Fibroblast of gingiva (primary cell): ENCODE data around the gene NOSTRIN.
"Not testable (repeated sequence)": the region's sequence is repeated elsewhere in the genome, so short reads cannot be mapped to it uniquely, and the experiment has no call there.

Experiments used
- DNase-seq: peaks from one replicate; pipeline ENCODE4 v3.0.0-alpha.2; 2011; ENCODE audit warnings: low read depth

The NOSTRIN gene

GRCh38 chr2:168790226-168790902 lies 12.1 kb upstream of the NOSTRIN start:
- no peak for DNase-seq

DNA sequence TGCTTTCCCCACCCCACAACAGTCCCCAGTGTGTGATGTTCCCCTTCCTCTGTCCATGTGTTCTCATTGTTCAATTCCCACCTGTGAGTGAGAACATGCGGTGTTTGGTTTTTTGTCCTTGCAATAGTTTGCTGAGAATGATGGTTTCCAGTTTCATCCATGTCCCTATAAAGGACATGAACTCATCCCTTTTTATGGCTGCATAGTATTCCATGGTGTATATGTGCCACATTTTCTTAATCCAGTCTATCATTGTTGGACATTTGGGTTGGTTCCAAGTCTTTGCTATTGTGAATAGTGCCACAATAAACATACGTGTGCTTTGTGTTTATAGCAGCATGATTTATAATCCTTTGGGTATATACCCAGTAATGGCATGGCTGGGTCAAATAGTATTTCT lies 11.3 kb upstream of the NOSTRIN start:
- not testable (repeated sequence) for DNase-seq

- DNase-seq: peak; percentile 19
Measured at GRCh38 chr2:168793596-168793995, 8.8 kb upstream of the NOSTRIN start.

DNA sequence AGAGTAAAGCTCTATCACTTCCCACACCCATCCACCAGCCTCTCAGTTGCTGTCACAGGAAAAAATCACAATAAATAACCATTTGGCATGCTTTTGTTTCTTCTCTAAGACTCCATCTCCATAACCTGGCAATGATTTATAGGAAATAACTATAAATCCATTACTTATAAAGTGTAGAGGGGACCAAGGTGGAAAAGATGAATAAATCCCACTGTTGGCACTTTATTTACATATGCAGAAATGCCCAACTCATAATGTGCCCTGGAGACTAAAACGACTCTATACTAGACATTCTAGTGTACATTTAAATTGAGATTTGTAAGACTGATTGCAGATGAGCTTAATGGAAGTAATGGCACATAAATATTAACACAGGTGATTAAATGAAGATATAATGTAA lies 7.5 kb upstream of the NOSTRIN start:
- DNase-seq: no peak

DNA sequence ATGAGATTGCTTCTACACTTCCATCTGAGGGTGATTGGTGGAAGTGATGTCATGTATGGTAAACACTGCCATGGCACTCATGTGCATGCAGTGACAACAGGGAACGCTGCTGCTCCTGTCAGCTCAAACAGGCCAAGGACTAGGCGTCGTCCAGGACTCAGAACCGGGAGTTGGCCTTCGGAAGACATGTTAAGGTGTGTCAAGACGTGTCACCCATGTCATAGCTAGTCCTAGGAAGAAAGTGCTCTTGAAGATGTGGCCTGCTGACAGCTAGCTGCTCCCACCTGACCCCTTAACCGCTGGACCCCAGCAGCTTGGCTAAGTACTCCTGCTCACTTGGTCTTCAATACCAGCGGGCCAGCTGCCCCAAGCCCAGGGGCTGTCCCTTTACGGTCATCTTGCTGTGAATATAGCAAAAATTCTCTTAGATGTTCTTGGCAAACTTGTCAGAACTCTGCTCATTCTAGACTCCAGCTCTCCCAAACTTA lies 6.3 kb upstream of the NOSTRIN start:
- no peak for DNase-seq

GRCh38 chr2:168796583-168797285 lies 5.7 kb upstream of the NOSTRIN start:
- no peak for DNase-seq

- DNase-seq: no peak
Measured at GRCh38 chr2:168797286-168797655, 5.2 kb upstream of the NOSTRIN start.

DNA sequence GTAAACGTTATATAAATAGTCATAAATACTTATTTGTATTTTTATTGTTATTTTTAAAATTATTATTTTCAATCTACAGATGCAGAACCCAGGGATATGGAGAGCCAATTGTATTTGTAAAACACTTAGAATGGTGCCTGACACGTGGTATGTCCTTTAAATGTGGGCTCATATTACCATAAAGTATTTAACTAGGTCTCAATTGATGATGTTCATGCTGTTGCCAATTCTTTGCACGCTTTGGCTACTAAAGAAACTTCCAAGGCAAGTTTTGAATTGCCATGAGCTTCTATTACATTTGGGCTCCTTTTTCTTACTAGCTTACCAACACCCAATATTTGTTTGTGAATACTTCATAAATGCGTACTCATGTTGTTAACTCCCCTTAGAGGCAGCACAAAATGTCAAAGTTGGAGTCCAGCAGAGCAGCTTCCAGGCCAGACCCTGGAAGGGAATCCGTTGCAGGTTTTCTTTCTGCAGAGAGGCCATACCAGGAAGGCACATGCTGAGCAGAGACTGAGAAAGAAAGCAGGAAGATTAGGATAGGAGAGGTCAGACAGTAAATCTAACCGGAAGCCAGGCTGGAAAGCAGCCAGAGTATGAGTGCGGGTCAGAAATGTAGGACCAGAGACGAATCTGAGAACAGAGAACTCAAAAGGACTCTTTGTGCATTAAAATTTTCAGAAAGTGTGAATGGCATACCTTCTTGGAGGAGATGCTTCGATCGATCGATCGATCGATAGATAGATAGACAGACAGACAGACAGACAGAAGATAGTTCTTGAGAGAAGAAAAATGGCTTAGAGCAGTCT lies 4.2 kb upstream of the NOSTRIN start:
- peak; percentile 8 for DNase-seq

- no peak for DNase-seq
Measured at GRCh38 chr2:168798888-168799410, 3.5 kb upstream of the NOSTRIN start.

GRCh38 chr2:168801471-168801870 lies 966 bp upstream of the NOSTRIN start:
- DNase-seq: no peak

DNA sequence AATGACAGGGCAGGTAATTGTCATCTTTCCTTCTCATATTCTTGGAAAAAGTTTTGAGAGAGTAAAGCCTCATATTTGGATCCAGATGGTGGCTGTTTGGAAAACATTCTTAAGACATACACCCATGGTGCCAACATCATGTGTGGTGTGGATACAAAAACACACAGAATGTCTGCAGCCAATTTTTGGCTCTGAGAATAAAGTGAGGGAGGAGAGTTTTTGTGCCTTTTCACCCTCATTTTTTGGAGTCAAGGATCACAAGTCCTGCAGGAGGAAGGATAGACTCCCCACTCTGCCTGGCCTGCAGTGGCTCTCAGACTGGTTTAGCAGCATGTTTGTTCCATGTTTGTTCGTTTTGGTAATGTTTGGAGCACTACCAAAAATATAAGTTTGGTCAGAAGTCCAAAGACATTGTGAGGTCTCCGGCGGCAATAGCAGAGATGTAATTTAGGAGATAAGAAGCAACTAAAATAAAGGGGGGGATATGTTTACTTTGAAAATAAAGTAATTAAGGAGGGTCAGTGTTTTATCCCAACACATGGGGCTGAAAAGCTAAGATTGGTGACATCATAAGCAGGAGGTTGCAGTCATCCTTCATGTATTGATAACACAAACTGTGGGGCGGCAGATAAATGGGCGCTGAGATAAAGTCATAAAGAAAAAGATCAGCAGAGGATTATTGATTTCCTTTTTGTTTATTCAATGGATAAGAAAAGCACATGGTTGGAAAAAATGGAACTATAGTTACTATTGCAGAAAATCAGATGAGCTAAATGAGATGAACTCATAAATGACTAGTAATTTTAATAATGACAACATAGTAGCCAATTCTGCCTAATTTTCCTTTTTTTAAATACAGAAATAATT lies 655 bp downstream of the NOSTRIN start:
- DNase-seq: no peak

GRCh38 chr2:168804214-168804613 lies 1.8 kb downstream of the NOSTRIN start:
- DNase-seq: no peak

DNA sequence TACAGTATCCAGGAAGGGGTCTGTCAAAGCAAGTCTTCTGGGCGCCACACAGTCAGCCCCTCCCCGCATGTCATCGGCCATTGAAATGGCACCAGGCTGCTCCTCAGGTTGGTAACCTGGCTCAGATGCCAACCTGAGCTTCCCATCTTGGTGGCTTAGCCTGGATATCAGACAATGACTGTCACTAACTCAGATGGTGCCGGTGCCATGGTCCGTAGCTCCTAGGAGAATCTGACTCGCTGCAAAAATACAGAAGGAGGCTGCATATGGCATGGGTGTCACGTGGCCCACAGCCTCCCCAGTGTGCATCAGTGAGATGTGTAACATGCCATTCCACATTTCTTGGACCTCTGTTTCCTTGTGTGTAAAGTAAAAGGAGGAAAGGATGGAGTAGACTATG lies 3.2 kb downstream of the NOSTRIN start:
- DNase-seq: no peak

DNA sequence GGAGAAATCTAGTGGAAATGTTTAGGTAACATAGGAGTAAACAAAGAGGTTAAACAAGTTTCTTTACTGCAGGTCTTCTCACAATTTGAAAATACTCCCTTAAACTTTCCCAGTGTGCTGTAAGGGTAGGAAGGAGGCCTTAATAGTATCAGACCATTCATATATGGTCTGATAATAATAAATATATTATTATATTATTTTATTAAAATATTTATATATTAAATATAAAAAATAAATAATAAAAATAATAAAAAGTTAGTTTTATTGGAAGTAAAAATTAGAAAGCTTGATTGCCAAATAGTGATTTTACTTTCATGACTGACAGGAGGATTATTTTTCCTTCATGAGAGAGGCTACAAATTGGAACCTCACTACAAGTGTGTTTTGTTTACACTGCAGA lies 7.1 kb downstream of the NOSTRIN start:
- no peak for DNase-seq

GRCh38 chr2:168810235-168810634 lies 7.8 kb downstream of the NOSTRIN start:
- no peak for DNase-seq

DNA sequence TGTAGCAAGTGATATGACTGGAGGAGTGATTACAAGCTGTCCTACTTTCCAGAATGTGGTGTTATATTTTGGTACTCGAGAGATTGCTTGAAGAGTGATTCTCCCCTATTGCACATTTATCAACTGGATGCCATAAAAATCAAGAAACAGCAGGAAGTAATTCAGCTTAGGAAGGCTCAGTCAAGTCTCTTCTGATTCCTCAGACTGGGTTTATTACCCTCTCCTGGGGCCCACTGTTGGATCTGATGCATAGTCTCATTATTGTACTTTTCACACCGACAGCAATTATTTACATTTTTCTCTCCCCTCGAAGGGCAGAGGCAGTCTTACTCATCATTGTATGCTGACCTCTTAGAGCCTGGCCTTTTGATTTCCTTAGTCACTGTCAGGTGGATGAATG lies 9.3 kb downstream of the NOSTRIN start:
- DNase-seq: no peak

DNA sequence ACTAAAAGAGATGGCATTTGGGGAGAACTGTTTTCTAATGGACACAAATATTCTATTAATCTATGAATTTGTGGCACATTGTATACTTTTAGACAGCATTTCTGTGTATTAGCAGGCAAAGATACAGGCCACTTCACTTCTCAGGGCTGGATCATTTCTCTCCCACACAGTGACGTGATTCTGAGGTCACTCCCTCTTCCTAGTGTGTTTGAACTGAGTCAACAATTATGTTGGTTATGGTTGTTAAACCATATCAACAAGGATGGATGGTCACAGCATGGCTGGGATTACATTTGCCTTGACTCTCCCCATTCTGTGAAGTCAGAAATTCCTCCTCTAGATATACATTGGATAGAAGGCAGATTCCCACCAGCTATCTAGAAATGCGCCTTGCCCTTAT lies 11.6 kb downstream of the NOSTRIN start:
- no peak for DNase-seq

GRCh38 chr2:168814939-168815907 lies 12.8 kb downstream of the NOSTRIN start:
- peak; percentile 27 for DNase-seq

DNA sequence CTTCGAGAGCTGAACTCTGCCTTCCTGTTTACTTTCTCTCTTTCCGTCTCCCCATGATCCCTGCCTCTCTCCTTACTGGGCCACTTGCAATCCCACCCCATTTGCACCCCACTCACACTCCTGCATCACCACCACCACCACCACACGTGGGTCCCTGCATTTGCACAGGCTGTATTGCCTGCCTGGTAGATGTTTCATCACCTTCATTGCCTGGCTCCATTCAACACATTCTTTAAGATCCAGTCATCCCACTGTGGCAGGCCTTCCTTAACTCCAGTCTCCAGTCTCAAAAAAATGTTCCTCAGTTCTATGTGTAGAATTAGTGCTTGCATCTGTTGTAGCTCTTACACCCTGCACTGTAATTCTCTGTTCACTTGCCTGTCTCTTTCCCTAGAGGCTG lies 13.9 kb downstream of the NOSTRIN start:
- DNase-seq: peak; percentile 74

DNA sequence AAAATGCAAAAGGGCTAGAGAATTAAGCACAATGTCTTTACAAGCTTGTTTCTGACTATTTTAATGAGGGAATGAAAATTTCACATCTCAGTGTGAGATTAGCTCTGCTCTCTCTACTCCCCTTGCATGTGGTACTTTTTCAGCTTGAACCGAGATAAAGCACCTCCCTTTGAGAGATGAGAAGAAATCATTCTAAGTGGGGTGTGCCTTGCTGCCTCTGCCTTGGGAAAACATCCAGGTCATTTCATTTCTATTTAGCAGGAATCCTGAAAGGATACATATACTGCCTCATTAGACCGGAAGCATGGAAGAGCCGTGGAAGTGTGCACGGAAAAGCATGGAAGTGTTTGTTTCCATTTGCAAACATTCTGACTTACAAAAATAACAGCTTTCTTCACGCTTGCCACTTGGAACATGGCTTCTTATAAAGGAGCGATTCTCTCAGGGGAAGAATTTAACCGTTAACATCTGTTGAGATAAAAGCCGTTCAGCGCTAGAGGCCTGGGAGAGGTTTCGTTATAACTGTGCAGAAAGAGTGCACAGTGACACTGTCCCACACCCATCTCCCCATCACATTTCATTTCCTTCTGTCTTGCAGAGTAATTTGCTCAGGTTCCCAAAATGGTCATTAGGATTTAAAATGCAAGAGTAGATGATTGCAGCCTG lies 16.7 kb downstream of the NOSTRIN start:
- peak; percentile 6 for DNase-seq
